K562 (cell line): ENCODE measurements around the gene KPNB1. TPM values are rescaled to one million over a fixed set of nuclear protein-coding genes. Genes with fewer than 3 reads are reported as not detected.

Experiments used
- ATAC-seq: fragments of 200-7000 bp; cut with Tn5 transposase; 3 replicates; pipeline ENCODE4 v1.9.1; 2020; ENCODE audit warnings: moderate library complexity
- BruUV-seq: library from RNA; stranded (reverse); fragments of 400-500 nt; replicated peaks from 2 replicates; lab custom pipeline; 2021; lab: Mats Ljungman, UMichigan
- CTCF ChIA-PET: fragments of 300-600 bp; formaldehyde crosslinking; extraction: SDS; loops from one replicate; lab custom pipeline; 2021; ENCODE audit warnings: low intra/inter-chr PET ratio; lab: Yijun Ruan, JAX
- POLR2A ChIA-PET: fragments of 300-600, 350-650 bp; sonication (Branson Sonifier 250); formaldehyde crosslinking; extraction: SDS; loops from one replicate; lab custom pipeline; 2021; ENCODE audit warnings: antibody characterized with exemption, inconsistent platforms; lab: Yijun Ruan, JAX
- DNase-seq, 4 experiments: peaks; one replicate each; pipeline versions ENCODE4 v3.0.0 to v3.0.0-alpha.2; 2011 to 2018; ENCODE audit warnings: low spot score in 3 of 4, mixed read lengths in 3 of 4; ENCODE audit errors: extremely low read depth in 1 of 4
- FAIRE-seq: peaks from 2 replicates; lab custom pipeline; 2011; peaks lifted over from hg19 to GRCh38; lab: Jason Lieb, UNC
- H2AFZ ChIP-seq: 2 replicates; pipeline ENCODE4 v1.6.0; 2011; ENCODE audit warnings: low read depth, low read length, control low read depth, inconsistent platforms
- H3K27ac ChIP-seq: fragments of 200-600 bp; 3 replicates; pipeline ENCODE4 v1.8.0; 2011; ENCODE audit warnings: low read depth, mild to moderate bottlenecking, control low read depth, inconsistent platforms, low read length, moderate library complexity, mixed read lengths; ENCODE audit errors: extremely low read depth
- H3K27me3 ChIP-seq, 2 experiments: fragments of 300-600 bp in 1 of 2; 2 replicates in 1 of 2; 3 replicates in 1 of 2; pipeline versions ENCODE4 v1.6.0 to v1.8.0; 2011; ENCODE audit warnings: inconsistent platforms in 2 of 2, low read length in 2 of 2, mild to moderate bottlenecking in 1 of 2, mixed read lengths in 1 of 2, moderate library complexity in 1 of 2; ENCODE audit not compliant: control insufficient read depth in 2 of 2, insufficient read depth in 2 of 2
- H3K36me3 ChIP-seq: fragments of 300-600 bp; 3 replicates; pipeline ENCODE4 v1.8.0; 2011; ENCODE audit warnings: mild to moderate bottlenecking, low read length, inconsistent platforms; ENCODE audit not compliant: control insufficient read depth, insufficient read depth
- H3K4me1 ChIP-seq, 2 experiments: fragments of 200-600 bp in 1 of 2; replicated peaks in 1 of 2; 2 replicates in 1 of 2; 3 replicates in 1 of 2; pipeline versions ENCODE4 v1.5.1 to v1.8.0; 2011; ENCODE audit warnings: inconsistent platforms in 2 of 2, low read length in 2 of 2, mild to moderate bottlenecking in 1 of 2, mixed read lengths in 1 of 2, moderate library complexity in 1 of 2; ENCODE audit not compliant: control insufficient read depth in 2 of 2, insufficient read depth in 2 of 2
- H3K4me2 ChIP-seq: 2 replicates; pipeline ENCODE4 v1.6.1; 2011; ENCODE audit warnings: low read length, control low read depth, inconsistent platforms, mixed read lengths; ENCODE audit not compliant: insufficient read depth
- H3K4me3 ChIP-seq: fragments of 200-600 bp; sonication (generic), shearing (Covaris generic); 2 replicates; pipeline ENCODE4 v1.5.1; 2016; ENCODE audit warnings: control low read depth, inconsistent platforms
- H3K79me2 ChIP-seq: fragments of 200-600 bp; 3 replicates; pipeline ENCODE4 v1.8.0; 2011; ENCODE audit warnings: low read length, inconsistent platforms; ENCODE audit not compliant: control insufficient read depth, insufficient read depth
- H3K9ac ChIP-seq, 2 experiments: 2 replicates each; pipeline versions ENCODE4 v1.6.0 to v1.6.1; 2011; ENCODE audit warnings: low read depth in 2 of 2, low read length in 2 of 2, control low read depth in 1 of 2, inconsistent platforms in 1 of 2, mild to moderate bottlenecking in 1 of 2, mixed read lengths in 1 of 2; ENCODE audit not compliant: insufficient read depth in 1 of 2
- H3K9me1 ChIP-seq: one replicate; pipeline ENCODE4 v1.6.0; 2011; ENCODE audit warnings: inconsistent platforms, mild to moderate bottlenecking, low read length, moderate library complexity; ENCODE audit not compliant: control insufficient read depth, insufficient read depth
- H3K9me3 ChIP-seq: replicated peaks from 2 replicates; pipeline ENCODE4 v1.5.1; 2011; ENCODE audit warnings: low read depth, low read length, inconsistent platforms; ENCODE audit not compliant: control insufficient read depth, insufficient read depth
- H4K20me1 ChIP-seq: replicated peaks from 2 replicates; pipeline ENCODE4 v1.6.1; 2011; ENCODE audit warnings: low read length, inconsistent platforms, mixed read lengths; ENCODE audit not compliant: control insufficient read depth, insufficient read depth
- CBFA2T2 ChIP-seq: fragments of 450-650 bp; conservative IDR thresholded peaks from 2 replicates; pipeline ENCODE4 v1.6.1; 2017; ENCODE audit warnings: mild to moderate bottlenecking
- CHD1 ChIP-seq: fragments of 200-600 bp; sonication (generic); IDR thresholded peaks from one replicate; pipeline ENCODE4 v1.6.1; 2012; ENCODE audit warnings: mild to moderate bottlenecking, moderate library complexity, low read length, inconsistent platforms
- EHMT2 ChIP-seq: fragments of 450-650 bp; IDR thresholded peaks from 2 replicates; pipeline ENCODE4 v1.6.1; 2018; ENCODE audit warnings: antibody characterized with exemption
- GABPB1 ChIP-seq: sonication (generic); formaldehyde crosslinking; IDR thresholded peaks from 2 replicates; pipeline ENCODE4 v1.8.0; 2022; ENCODE audit warnings: mild to moderate bottlenecking, missing genetic modification reagents
- HEY1 ChIP-seq: fragments of 250-450 bp; sonication (Bioruptor Pico); IDR thresholded peaks from 2 replicates; pipeline ENCODE4 v1.5.0; 2020; ENCODE audit warnings: mild to moderate bottlenecking, moderate library complexity, borderline replicate concordance
- IRF2 ChIP-seq: sonication (generic); formaldehyde crosslinking; IDR thresholded peaks from 2 replicates; pipeline ENCODE4 v1.8.1; 2022; ENCODE audit warnings: mild to moderate bottlenecking, missing genetic modification reagents
- MCM5 ChIP-seq: fragments of 450-650 bp; IDR thresholded peaks from 2 replicates; pipeline ENCODE4 v1.6.1; 2016; ENCODE audit warnings: low read depth
- NELFE ChIP-seq: IDR thresholded peaks from 2 replicates; pipeline ENCODE4 v1.6.1; 2011; ENCODE audit warnings: mild to moderate bottlenecking; ENCODE audit not compliant: insufficient read depth, insufficient read length
- NR2C1 ChIP-seq, 2 experiments: fragments of 450-650 bp; IDR thresholded peaks; 2 replicates each; pipeline ENCODE4 v1.6.1; 2017; ENCODE audit warnings: mild to moderate bottlenecking in 2 of 2, antibody characterized with exemption in 1 of 2, inconsistent platforms in 1 of 2, missing compliant biosample characterization in 1 of 2, missing genetic modification characterization in 1 of 2
- ZNF589 ChIP-seq: fragments of 200-800 bp; sonication (Bioruptor generic); IDR thresholded peaks from 2 replicates; pipeline ENCODE4 v1.6.1; 2016; ENCODE audit warnings: low read depth, missing genetic modification characterization, missing compliant biosample characterization
- WGBS: fragments of 100-300 bp; shearing (Covaris generic); methylation state at CpG from one replicate; pipeline ENCODE4 v1.1.6; 2016; ENCODE audit warnings: low coverage, mixed read lengths; ENCODE audit not compliant: insufficient coverage; ENCODE audit errors: missing lambda C conversion rate; 5-methylcytosine and 5-hydroxymethylcytosine counted together
- in situ Hi-C: fragments of 300-500 bp; cut with MboI; formaldehyde crosslinking; loops from 4 replicates; pipeline ENCODE4 v1.15.0; 2018; ENCODE audit warnings: inconsistent platforms, mixed read lengths
- intact Hi-C: fragments of 100-400 bp; cut with micrococcal nuclease; formaldehyde crosslinking; loops from 2 replicates; pipeline ENCODE4 v1.14.2; 2022
- polyA plus RNA-seq, 8 experiments: library from polyadenylated mRNA; depleted of rRNA in 4 of 8; stranded (reverse) in 5 of 8; unstranded in 3 of 8; fragments of >200 nt; fragmentation: Nextera tagmentation in 2 of 8; fragmentation: Illumina TruSeq in 1 of 8; extraction: Ambion mirVana in 2 of 8; extraction: Trizol in 1 of 8; gene quantifications; 2 replicates each; pipeline versions ENCODE4 v1.2.1 to v1.2.3, GENCODE V29; 2011 to 2014; ENCODE audit warnings: inconsistent platforms in 1 of 8, missing spikeins in 1 of 8
- total RNA-seq, 7 experiments: library from RNA; depleted of rRNA in 6 of 7; stranded (reverse); fragments of >200 nt in 6 of 7; fragmentation: Illumina TruSeq in 2 of 7; extraction: Trizol in 2 of 7; gene quantifications; 2 replicates each; pipeline versions ENCODE4 v1.2.1 to v1.2.3, GENCODE V29; 2011 to 2021; ENCODE audit warnings: low replicate concordance in 1 of 7
- TF ChIP-seq, protein P1 (sequence below): sonication (generic); formaldehyde crosslinking; IDR thresholded peaks from 2 replicates; pipeline ENCODE4 v1.8.0; 2022; ENCODE audit warnings: mild to moderate bottlenecking, low read depth, missing genetic modification reagents

Gene KPNB1
- total and polyA plus RNA-seq, 9 of the 15 experiments (the other 6 are each of a cell fraction or from before 2014, with no cell fraction given) = 154 to 622 (median 354) TPM

DNA sequence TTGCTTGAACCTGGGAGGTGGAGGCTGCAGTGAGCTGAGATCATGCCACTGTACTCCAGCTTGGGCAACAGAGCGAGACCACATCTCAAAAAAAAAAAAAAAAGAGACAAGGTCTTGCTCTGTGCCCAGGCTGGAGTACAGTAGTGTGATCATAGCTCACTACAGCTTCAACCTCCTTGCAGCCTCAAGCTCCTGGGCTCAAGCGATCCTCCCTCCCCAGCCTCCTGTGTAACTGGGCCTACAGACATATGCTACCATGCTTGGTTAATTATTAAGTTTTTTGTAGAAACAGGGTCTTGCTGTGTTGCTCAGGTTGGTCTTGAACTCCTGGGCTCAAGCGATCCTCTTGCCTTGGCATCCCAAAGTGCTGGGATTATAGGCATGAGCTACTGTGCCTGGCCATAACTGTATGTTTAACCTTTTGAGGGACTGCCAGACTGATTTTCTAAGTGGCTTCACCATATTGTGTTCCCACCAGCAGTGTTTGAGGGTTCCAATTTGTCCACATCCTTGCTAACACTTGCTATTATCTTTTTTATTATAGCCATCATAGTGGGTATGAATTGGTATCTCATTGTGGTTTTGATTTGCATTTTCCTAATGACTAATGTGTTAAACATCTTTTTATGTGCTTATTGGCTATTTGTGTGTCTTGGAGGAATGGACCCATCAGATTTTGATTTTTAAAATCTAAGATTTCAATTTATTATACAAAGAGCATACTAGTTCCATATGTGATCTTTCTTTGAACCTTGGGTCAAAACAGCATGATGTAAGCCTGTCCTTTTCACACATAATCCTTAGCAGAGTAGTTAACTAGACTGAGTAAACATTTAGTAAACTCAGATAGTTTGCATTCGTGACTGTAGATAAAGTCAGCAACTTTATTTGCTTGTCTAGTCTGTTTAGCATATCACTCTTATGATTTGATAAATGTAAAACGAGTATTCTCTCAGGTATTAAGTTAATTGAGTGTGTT is 38.1 kb upstream of the KPNB1 start:
- Histone ChIP-seq H3K79me2 (no peaks in the 10 kb centered on the region), H3K27me3 (no peaks in the 10 kb centered on the region), H3K36me3 (peaks cover 65% of the 10 kb centered on the region; the same call in 2 of the 3 replicates), H3K4me3 (no peak overlapping the region), H3K9me3 (no peaks in the 10 kb centered on the region), H3K9ac (no peak overlapping the region), H3K4me1 (peaks cover 0 to 4% of the 10 kb centered on the region in 2 experiments; a peak in 3 of 5 replicates), H3K4me2 (no peak overlapping the region), H4K20me1 (no peaks in the 10 kb centered on the region), H3K27ac (no peak overlapping the region), H3K9me1 (no peaks in the 10 kb centered on the region), H2AFZ (no peak overlapping the region)
- CTCF ChIA-PET = no interaction called here
- intact Hi-C loops = loop anchor here (5.0 kb wide), 1 partner anchor 294 kb away; no protein-coding TSS in a partner anchor
- WGBS = 66% methylated on average over 4 of the region's 5 CpGs
- no TSS peak for BruUV-seq
- TF ChIP-seq, protein P1, sequence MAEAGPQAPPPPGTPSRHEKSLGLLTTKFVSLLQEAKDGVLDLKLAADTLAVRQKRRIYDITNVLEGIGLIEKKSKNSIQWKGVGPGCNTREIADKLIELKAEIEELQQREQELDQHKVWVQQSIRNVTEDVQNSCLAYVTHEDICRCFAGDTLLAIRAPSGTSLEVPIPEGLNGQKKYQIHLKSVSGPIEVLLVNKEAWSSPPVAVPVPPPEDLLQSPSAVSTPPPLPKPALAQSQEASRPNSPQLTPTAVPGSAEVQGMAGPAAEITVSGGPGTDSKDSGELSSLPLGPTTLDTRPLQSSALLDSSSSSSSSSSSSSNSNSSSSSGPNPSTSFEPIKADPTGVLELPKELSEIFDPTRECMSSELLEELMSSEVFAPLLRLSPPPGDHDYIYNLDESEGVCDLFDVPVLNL (CRISPR knock-in tag) = no peak
- no peak for TF ChIP-seq CHD1
- no peak for TF ChIP-seq CBFA2T2
- TF ChIP-seq NELFE = no peak
- TF ChIP-seq MCM5 = no peak
- no peak for TF ChIP-seq HEY1 (CRISPR knock-in tag)
- TF ChIP-seq NR2C1 (IDR thresholded peaks at IDR 0.05) = no peak
- TF ChIP-seq NR2C1 (tag; IDR thresholded peaks at IDR 0.05) = no peak
- no peak for TF ChIP-seq EHMT2
- no peak for TF ChIP-seq ZNF589 (CRISPR knock-in tag)
- TF ChIP-seq GABPB1 = no peak
- TF ChIP-seq IRF2 (CRISPR knock-in tag) = no peak
- DNase-seq (no peak), ATAC-seq (no peak), FAIRE-seq (no peak)
- in situ Hi-C loops = loop anchor here (5.0 to 25.0 kb wide), 3 partner anchors 104 to 624 kb away; partner anchors contain the start of gene RPRML
- POLR2A ChIA-PET = interaction anchor here (1.4 kb wide), 1 partner anchor 669 kb away, joined by 4 read pairs; no protein-coding TSS in a partner anchor
